BLaER1 treated with 17β-estradiol and CSF1 and Interleukin-3, amounts not matched to agents 10 nM and 100 nM (cell line): ENCODE measurements around the gene CTNS.

ENCODE experiments used
- H3K27ac ChIP-seq, 11 experiments: shearing (Covaris generic); formaldehyde crosslinking; 2 replicates each; pipeline ENCODE4 v1.8.1; 2022
- H3K27me3 ChIP-seq, 11 experiments: shearing (Covaris generic); formaldehyde crosslinking; 2 replicates each; pipeline ENCODE4 v1.8.1; 2022
- H3K36me3 ChIP-seq, 11 experiments: shearing (Covaris generic); formaldehyde crosslinking; 2 replicates each; pipeline ENCODE4 v1.8.1; 2022
- H3K4me1 ChIP-seq, 10 experiments: shearing (Covaris generic); formaldehyde crosslinking; 2 replicates each; pipeline ENCODE4 v1.8.1; 2022
- H3K4me2 ChIP-seq, 11 experiments: shearing (Covaris generic); formaldehyde crosslinking; 2 replicates each; pipeline ENCODE4 v1.8.1; 2022
- H3K4me3 ChIP-seq, 10 experiments: shearing (Covaris generic); formaldehyde crosslinking; 2 replicates each; pipeline ENCODE4 v1.8.1; 2022
- H3K9ac ChIP-seq, 11 experiments: shearing (Covaris generic); formaldehyde crosslinking; 2 replicates each; pipeline ENCODE4 v1.8.1; 2022
- H3K9me3 ChIP-seq, 11 experiments: shearing (Covaris generic); formaldehyde crosslinking; replicated peaks in 1 of 11; 2 replicates each; pipeline ENCODE4 v1.8.1; 2022
- H4K20me1 ChIP-seq, 11 experiments: shearing (Covaris generic); formaldehyde crosslinking; 2 replicates each; pipeline ENCODE4 v1.8.1; 2022
- Cebpa-rat ChIP-seq, 11 experiments: shearing (Covaris generic); IDR thresholded peaks; 2 replicates each; pipeline ENCODE4 v1.8.1; 2022

CTNS gene

GRCh38 chr17:3689262-3690093 lies 52.9 kb downstream of the CTNS start:
- H3K4me3 ChIP-seq, result no peak overlapping the region
- H3K9me3 ChIP-seq, result no peaks in the 10 kb centered on the region
- H3K27ac ChIP-seq, result no peak overlapping the region
- peak overlapping the region in 8 of 11 experiments; percentile 2 to 83 (median 74); a peak in 12 of 22 replicates for H3K4me2 ChIP-seq
- no peak overlapping the region for H3K9ac ChIP-seq
- H3K27me3 ChIP-seq, result peaks cover 0 to 19% (median 0%) of the 10 kb centered on the region in 11 experiments; a peak in 5 of 22 replicates
- peaks cover 0 to 30% (median 3%) of the 10 kb centered on the region in 11 experiments; a peak in 10 of 22 replicates for H4K20me1 ChIP-seq
- peaks cover 14 to 71% (median 57%) of the 10 kb centered on the region in 10 experiments for H3K4me1 ChIP-seq
- no peak for TF ChIP-seq Cebpa-rat (IDR thresholded peaks at IDR 0.05)
- peaks cover 0 to 13% (median 0%) of the 10 kb centered on the region in 11 experiments; a peak in 2 of 22 replicates for H3K36me3 ChIP-seq

GRCh38 chr17:3690094-3690715 lies 53.6 kb downstream of the CTNS start:
- peaks cover 0 to 15% (median 0%) of the 10 kb centered on the region in 11 experiments; a peak in 6 of 22 replicates for H3K27me3 ChIP-seq
- no peak overlapping the region for H3K27ac ChIP-seq
- peaks cover 0 to 34% (median 7%) of the 10 kb centered on the region in 11 experiments; a peak in 10 of 22 replicates for H4K20me1 ChIP-seq
- peaks cover 0 to 13% (median 0%) of the 10 kb centered on the region in 11 experiments; a peak in 2 of 22 replicates for H3K36me3 ChIP-seq
- H3K9ac ChIP-seq, result no peak overlapping the region
- TF ChIP-seq Cebpa-rat (IDR thresholded peaks at IDR 0.05), result no peak
- no peaks in the 10 kb centered on the region for H3K9me3 ChIP-seq
- H3K4me3 ChIP-seq, result no peak overlapping the region
- peaks cover 14 to 72% (median 61%) of the 10 kb centered on the region in 10 experiments for H3K4me1 ChIP-seq
- peak overlapping the region in 7 of 11 experiments; percentile 16 to 83 (median 51); a peak in 12 of 22 replicates for H3K4me2 ChIP-seq

GRCh38 chr17:3691617-3692067 lies 55.1 kb downstream of the CTNS start:
- Histone ChIP-seq H4K20me1 (peaks cover 0 to 34% (median 7%) of the 10 kb centered on the region in 11 experiments; a peak in 8 of 22 replicates), H3K4me2 (peak overlapping the region in 3 of 11 experiments; percentile 55 to 81 (median 56); a peak in 1 of 22 replicates), H3K4me1 (peaks cover 19 to 84% (median 72%) of the 10 kb centered on the region in 10 experiments), H3K4me3 (no peak overlapping the region), H3K27me3 (peaks cover 0 to 18% (median 0%) of the 10 kb centered on the region in 11 experiments; a peak in 5 of 22 replicates), H3K9ac (no peak overlapping the region), H3K27ac (no peak overlapping the region), H3K36me3 (peaks cover 0 to 13% (median 0%) of the 10 kb centered on the region in 11 experiments; a peak in 2 of 22 replicates), H3K9me3 (no peaks in the 10 kb centered on the region)
- TF ChIP-seq Cebpa-rat (IDR thresholded peaks at IDR 0.05), result no peak

- TF ChIP-seq Cebpa-rat (IDR thresholded peaks at IDR 0.05), result no peak
- Histone ChIP-seq H3K27me3 (peaks cover 0 to 20% (median 0%) of the 10 kb centered on the region in 11 experiments; a peak in 5 of 22 replicates), H3K4me2 (peak overlapping the region in 5 of 11 experiments; percentile 2 to 100 (median 90); a peak in 5 of 22 replicates), H3K9ac (no peak overlapping the region), H3K9me3 (peaks cover 0 to 2% (median 0%) of the 10 kb centered on the region in 11 experiments; a peak in 1 of 22 replicates), H3K4me3 (no peak overlapping the region), H3K4me1 (peaks cover 21 to 86% (median 74%) of the 10 kb centered on the region in 10 experiments), H3K27ac (no peak overlapping the region), H3K36me3 (peaks cover 0 to 13% (median 0%) of the 10 kb centered on the region in 11 experiments; a peak in 2 of 22 replicates), H4K20me1 (peaks cover 0 to 34% (median 7%) of the 10 kb centered on the region in 11 experiments; a peak in 8 of 22 replicates)
Measured at GRCh38 chr17:3692346-3692745, 55.8 kb downstream of the CTNS start.

- peaks cover 3 to 10% (median 4%) of the 10 kb centered on the region in 11 experiments; a peak in 18 of 22 replicates for H3K9me3 ChIP-seq
- H4K20me1 ChIP-seq, result peaks cover 0 to 32% (median 7%) of the 10 kb centered on the region in 11 experiments; a peak in 8 of 22 replicates
- TF ChIP-seq Cebpa-rat (IDR thresholded peaks at IDR 0.05), result no peak
- no peak overlapping the region for H3K4me3 ChIP-seq
- peak overlapping the region; percentile 31 to 100 (median 96); a peak in 19 of 22 replicates for H3K4me2 ChIP-seq
- H3K27me3 ChIP-seq, result peaks cover 0 to 17% (median 0%) of the 10 kb centered on the region in 11 experiments; a peak in 5 of 22 replicates
- peaks cover 0 to 13% (median 0%) of the 10 kb centered on the region in 11 experiments; a peak in 2 of 22 replicates for H3K36me3 ChIP-seq
- no peak overlapping the region for H3K9ac ChIP-seq
- peaks cover 21 to 83% (median 71%) of the 10 kb centered on the region in 10 experiments for H3K4me1 ChIP-seq
- H3K27ac ChIP-seq, result no peak overlapping the region
Measured at GRCh38 chr17:3693141-3693540, 56.6 kb downstream of the CTNS start.

- Histone ChIP-seq H3K27me3 (peaks cover 0 to 13% (median 0%) of the 10 kb centered on the region in 11 experiments; a peak in 4 of 22 replicates), H3K27ac (no peak overlapping the region), H3K4me3 (no peak overlapping the region), H3K4me1 (peaks cover 21 to 76% (median 64%) of the 10 kb centered on the region in 10 experiments), H3K4me2 (peak overlapping the region; percentile 31 to 100 (median 96); a peak in 18 of 22 replicates), H3K9ac (no peak overlapping the region), H3K9me3 (peaks cover 7 to 15% (median 10%) of the 10 kb centered on the region in 11 experiments; a peak in 18 of 22 replicates), H3K36me3 (peaks cover 0 to 13% (median 0%) of the 10 kb centered on the region in 11 experiments; a peak in 2 of 22 replicates), H4K20me1 (peaks cover 0 to 25% (median 7%) of the 10 kb centered on the region in 11 experiments; a peak in 8 of 22 replicates)
- TF ChIP-seq Cebpa-rat (IDR thresholded peaks at IDR 0.05), result no peak
Measured at GRCh38 chr17:3693829-3694231, 57.3 kb downstream of the CTNS start.

- Histone ChIP-seq H3K27ac (peak overlapping the region in 8 of 11 experiments; percentile 49 to 64 (median 57); a peak in 13 of 22 replicates), H3K9me3 (peaks cover 7 to 15% (median 10%) of the 10 kb centered on the region in 11 experiments; a peak in 18 of 22 replicates), H3K4me2 (peak overlapping the region; percentile 90 to 100 (median 97)), H3K27me3 (peaks cover 0 to 13% (median 0%) of the 10 kb centered on the region in 11 experiments; a peak in 4 of 22 replicates), H3K4me3 (peak overlapping the region; percentile 49 to 74 (median 64)), H3K4me1 (peaks cover 21 to 73% (median 57%) of the 10 kb centered on the region in 10 experiments), H3K9ac (peak overlapping the region in 10 of 11 experiments; percentile 33 to 77 (median 72); a peak in 21 of 22 replicates), H4K20me1 (peaks cover 0 to 21% (median 7%) of the 10 kb centered on the region in 11 experiments; a peak in 7 of 22 replicates), H3K36me3 (peaks cover 0 to 11% (median 0%) of the 10 kb centered on the region in 11 experiments; a peak in 2 of 22 replicates)
- TF ChIP-seq Cebpa-rat (IDR thresholded peaks at IDR 0.05), result no peak
Measured at GRCh38 chr17:3695129-3695722, 58.7 kb downstream of the CTNS start.
